GM10266 (cell line): Measurements from ENCODE around the gene OPA1.

ENCODE experiments used
- DNase-seq: peaks from one replicate; pipeline ENCODE4 v3.0.0; 2012; ENCODE audit errors: extremely low spot score
- TF ChIP-seq, protein P1 (sequence below): IDR thresholded peaks from 2 replicates; pipeline ENCODE4 v1.5.1; 2012; ENCODE audit warnings: mild to moderate bottlenecking, low read depth; ENCODE audit not compliant: control insufficient read depth, insufficient read depth; ENCODE audit errors: missing control alignments

OPA1 gene

DNA sequence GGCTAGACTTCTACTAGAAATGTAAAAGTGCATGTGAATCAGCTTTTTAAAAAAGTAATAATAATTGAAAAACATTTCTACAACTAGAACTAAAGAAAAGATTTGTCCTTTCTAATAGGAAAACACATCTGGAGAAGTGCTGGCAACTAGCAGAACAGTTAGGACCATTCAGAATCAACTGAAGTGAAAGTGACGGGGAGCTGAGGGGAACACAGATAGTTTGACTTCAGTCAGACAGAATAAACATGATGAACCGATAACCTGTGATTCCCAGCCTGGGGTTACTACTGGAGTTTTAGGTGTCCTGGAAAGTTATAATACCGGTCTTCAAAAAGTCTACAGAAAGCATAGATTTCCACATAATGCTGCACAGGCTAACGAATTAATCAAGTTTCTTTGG, 28.1 kb downstream of the OPA1 start:
- TF ChIP-seq, protein P1, sequence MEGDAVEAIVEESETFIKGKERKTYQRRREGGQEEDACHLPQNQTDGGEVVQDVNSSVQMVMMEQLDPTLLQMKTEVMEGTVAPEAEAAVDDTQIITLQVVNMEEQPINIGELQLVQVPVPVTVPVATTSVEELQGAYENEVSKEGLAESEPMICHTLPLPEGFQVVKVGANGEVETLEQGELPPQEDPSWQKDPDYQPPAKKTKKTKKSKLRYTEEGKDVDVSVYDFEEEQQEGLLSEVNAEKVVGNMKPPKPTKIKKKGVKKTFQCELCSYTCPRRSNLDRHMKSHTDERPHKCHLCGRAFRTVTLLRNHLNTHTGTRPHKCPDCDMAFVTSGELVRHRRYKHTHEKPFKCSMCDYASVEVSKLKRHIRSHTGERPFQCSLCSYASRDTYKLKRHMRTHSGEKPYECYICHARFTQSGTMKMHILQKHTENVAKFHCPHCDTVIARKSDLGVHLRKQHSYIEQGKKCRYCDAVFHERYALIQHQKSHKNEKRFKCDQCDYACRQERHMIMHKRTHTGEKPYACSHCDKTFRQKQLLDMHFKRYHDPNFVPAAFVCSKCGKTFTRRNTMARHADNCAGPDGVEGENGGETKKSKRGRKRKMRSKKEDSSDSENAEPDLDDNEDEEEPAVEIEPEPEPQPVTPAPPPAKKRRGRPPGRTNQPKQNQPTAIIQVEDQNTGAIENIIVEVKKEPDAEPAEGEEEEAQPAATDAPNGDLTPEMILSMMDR = no peak
- no peak for DNase-seq

DNA sequence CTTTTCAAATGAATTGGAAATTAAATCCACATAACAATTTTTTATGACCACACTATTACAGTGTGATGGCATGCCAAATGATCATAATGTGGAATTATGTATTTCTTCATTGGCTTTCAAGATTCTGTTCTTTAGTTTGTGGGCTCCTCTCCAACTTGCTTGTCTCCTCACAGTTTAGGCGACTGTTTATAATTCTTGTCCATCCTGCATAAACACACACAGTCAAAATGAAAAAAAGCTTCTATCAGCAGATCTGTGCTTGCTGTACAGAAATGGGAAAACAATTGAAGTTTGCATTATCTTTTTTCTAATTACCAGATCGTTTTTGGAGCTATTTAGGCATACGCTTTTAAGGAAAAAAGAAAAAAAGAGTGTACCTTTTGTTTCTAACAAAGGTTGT, 37.0 kb downstream of the OPA1 start:
- DNase-seq = no peak
- TF ChIP-seq, protein P1 = no peak

DNA sequence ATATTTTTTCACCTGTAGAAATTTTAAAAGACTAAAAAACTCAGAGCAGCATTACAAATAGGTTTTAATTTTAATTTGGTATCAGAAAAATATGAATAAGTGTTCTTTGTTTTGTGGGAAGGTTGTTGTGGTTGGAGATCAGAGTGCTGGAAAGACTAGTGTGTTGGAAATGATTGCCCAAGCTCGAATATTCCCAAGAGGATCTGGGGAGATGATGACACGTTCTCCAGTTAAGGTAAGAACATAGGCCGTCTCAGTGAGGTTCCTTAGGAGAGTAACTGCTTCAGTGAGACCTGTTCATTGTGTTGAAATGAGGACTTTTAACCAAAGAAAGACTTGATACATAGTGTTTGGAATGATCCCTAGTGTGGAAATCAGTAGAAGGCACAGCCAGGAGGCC, 44.8 kb downstream of the OPA1 start:
- TF ChIP-seq, protein P1 = no peak

DNA sequence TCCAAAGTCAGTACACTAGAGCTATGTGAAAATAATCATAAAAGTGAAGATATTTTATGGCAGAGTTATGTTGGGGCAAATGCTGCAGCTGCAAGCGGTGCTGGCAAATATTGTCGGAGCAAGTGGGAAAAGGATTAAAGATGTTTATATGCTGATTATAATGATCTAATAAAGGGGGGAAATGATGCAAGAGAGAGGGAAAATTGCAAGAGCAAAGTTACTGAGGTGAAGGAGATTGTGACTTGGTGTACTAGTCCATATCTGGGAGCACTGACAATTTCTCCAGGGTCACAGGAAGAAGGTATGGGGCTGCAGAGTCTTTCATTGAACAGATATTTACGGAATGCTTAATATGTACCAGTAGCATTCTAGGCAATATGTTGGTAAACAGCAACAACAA, 45.8 kb downstream of the OPA1 start:
- TF ChIP-seq, protein P1 = no peak
- no peak for DNase-seq

More for the DNA sequence above, 44.8 kb downstream of the OPA1 start:
- no peak for DNase-seq

DNA sequence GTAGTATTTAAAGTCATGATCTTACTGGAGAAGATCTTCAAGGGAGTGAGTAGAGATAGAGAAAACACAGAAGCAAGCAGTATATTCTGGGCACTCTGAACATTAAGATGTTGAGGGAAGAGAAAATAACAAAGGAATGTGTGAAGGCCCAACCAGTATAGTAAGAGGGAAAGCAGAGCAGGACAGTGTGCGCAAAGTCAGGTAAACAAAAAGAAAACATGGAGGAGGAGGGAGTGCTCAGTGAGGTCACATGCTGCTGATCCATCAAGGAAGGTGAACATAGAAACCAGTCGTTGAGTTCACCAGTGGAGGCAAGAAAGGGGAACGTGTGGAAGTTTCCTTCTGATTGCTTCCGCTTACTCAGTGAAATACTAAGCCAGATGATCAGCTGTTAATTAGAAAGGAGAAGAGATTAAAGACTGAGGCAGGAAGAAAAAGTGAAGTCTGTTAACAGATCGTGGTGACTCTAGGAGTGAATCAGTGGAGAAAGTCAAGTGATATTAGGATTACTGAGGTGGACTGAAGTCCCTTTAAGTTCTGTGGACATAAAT, 47.2 kb downstream of the OPA1 start:
- no peak for DNase-seq
- TF ChIP-seq, protein P1 = no peak

DNA sequence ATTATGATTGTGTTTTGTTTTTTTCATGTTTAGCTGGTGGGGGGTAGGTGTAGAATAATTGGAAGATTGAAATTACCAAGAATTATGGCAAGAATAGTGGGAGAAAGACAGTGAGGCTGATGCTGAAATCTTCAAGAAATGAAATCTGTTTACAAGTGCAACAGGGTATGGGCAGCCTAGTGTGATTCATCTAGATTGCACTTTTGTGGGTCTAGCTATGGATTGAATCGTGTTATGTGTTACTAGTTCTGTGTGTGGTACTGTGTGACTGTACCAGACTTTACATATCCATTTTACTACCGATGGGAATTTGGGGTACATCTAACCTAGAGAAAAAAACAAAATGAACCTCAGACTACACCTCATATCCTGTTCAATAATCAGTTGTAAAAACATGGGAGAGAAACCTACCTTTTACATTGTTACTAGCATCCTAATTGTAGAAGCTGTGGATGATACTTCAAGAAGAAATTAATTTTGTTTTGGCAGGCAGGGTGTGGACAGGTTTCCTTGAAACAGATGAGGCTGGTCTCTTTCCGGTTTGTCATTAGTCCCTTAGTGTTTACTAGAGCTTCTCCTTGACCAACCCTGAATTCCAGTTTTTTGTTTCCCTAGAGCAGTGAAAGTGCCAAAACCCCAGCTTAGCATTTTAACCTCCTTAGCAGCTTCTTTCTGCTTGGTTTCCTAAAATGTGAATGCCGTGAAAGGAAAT, 47.9 kb downstream of the OPA1 start:
- TF ChIP-seq, protein P1 = no peak
- no peak for DNase-seq

DNA sequence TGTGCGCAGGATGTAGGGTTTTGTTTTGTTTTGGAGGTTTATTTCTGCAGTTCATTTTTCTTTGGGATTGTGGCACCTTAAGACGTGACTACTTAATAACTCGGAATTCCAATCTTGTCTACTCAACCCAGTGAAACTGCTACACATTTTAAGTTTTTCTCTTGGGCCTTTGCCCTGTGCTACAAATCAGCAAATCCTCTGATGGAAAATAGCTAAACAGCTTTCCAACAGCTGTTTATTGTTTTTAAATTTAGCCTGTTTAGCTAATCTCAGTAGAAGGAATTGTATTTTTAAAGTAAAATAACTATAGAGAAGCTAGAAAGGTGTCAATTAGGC, 48.4 kb downstream of the OPA1 start:
- no peak for DNase-seq
- TF ChIP-seq, protein P1 = no peak
